Nephron (organoid): ENCODE results near the gene DNAH9.
A peak's percentile ranks its signal among the peaks of the same experiment; 100 is the strongest.

Source experiments
- H3K27ac Mint-ChIP-seq, 3 experiments: 2 replicates each; pipeline ENCODE4 v1.8.0; 2020; ENCODE audit warnings: mixed read lengths in 3 of 3, mild to moderate bottlenecking in 2 of 3, moderate library complexity in 1 of 3
- H3K27me3 Mint-ChIP-seq: 2 replicates; pipeline ENCODE4 v1.8.0; 2021; ENCODE audit warnings: low read depth, mild to moderate bottlenecking, moderate library complexity, mixed read lengths
- H3K36me3 Mint-ChIP-seq: 2 replicates; pipeline ENCODE4 v1.8.0; 2020; ENCODE audit warnings: low read depth, mixed read lengths
- H3K4me1 Mint-ChIP-seq: 2 replicates; pipeline ENCODE4 v1.8.0; 2020; ENCODE audit warnings: mixed read lengths
- H3K4me3 Mint-ChIP-seq, 3 experiments: 2 replicates each; pipeline ENCODE4 v1.8.0; 2020; ENCODE audit warnings: mild to moderate bottlenecking in 3 of 3, mixed read lengths in 3 of 3, moderate library complexity in 2 of 3
- H3K9me3 Mint-ChIP-seq: 2 replicates; pipeline ENCODE4 v1.8.0; 2020; ENCODE audit warnings: mixed read lengths
- TF ChIP-seq, protein P1 (sequence below), 3 experiments: fragments of 200-600 bp; sonication (generic); IDR thresholded peaks; one replicate each; pipeline ENCODE4 v1.5.0; 2021; ENCODE audit warnings: antibody characterized with exemption in 3 of 3; ENCODE audit not compliant: unreplicated experiment in 3 of 3

DNAH9 gene

DNA sequence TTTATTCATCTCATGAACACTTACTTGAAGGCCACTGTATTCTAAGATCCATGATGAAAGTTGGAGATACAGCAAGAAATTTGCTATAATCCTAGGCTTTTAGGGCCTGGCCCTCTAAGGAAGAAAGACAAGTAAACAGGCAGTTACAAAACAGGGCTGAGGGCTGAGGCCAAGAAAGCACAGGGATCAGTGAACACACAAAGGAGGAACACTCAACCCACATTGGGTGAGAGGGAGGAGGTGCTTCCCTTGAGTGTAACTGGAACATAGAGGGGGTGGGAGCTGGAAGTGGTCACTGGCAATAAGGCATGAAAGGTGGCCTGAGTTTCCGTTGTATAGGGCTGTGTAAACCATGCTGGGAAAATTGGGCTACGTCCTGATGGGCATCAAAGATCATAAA lies 286.8 kb downstream of the DNAH9 start:
- Mint-ChIP-seq H3K27ac (no peak overlapping the region), H3K4me1 (no peaks in the 10 kb centered on the region), H3K36me3 (no peaks in the 10 kb centered on the region), H3K9me3 (no peaks in the 10 kb centered on the region), H3K27me3 (no peaks in the 10 kb centered on the region), H3K4me3 (no peak overlapping the region)
- TF ChIP-seq, protein P1, sequence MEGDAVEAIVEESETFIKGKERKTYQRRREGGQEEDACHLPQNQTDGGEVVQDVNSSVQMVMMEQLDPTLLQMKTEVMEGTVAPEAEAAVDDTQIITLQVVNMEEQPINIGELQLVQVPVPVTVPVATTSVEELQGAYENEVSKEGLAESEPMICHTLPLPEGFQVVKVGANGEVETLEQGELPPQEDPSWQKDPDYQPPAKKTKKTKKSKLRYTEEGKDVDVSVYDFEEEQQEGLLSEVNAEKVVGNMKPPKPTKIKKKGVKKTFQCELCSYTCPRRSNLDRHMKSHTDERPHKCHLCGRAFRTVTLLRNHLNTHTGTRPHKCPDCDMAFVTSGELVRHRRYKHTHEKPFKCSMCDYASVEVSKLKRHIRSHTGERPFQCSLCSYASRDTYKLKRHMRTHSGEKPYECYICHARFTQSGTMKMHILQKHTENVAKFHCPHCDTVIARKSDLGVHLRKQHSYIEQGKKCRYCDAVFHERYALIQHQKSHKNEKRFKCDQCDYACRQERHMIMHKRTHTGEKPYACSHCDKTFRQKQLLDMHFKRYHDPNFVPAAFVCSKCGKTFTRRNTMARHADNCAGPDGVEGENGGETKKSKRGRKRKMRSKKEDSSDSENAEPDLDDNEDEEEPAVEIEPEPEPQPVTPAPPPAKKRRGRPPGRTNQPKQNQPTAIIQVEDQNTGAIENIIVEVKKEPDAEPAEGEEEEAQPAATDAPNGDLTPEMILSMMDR (IDR thresholded peaks at IDR 0.05; ENCODE audit: unreplicated experiment in 3 of 3): no peak

DNA sequence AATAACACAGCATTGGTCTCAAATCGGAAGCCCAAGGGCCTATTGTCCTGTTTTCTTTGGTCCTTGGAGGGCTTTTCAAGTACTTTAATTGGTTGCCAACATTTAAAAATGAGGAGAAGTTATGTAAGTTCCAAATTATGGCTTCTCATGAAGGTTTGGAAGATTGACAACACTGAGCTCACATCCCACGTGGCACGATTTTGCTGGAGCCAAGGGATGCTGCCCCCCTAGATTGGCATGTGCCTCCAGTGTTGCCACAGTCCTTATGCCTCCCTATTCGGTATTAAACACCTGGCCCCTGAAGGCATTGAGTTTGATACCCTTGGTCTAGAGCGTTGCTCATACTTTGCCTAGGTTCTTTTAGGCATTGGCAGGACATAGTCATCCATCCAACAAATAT lies 291.0 kb downstream of the DNAH9 start:
- no peak overlapping the region for H3K27ac Mint-ChIP-seq
- no peak overlapping the region for H3K4me3 Mint-ChIP-seq
- no peaks in the 10 kb centered on the region for H3K36me3 Mint-ChIP-seq
- H3K27me3 Mint-ChIP-seq: no peaks in the 10 kb centered on the region
- H3K4me1 Mint-ChIP-seq: no peaks in the 10 kb centered on the region
- peaks cover 2% of the 10 kb centered on the region for H3K9me3 Mint-ChIP-seq
- TF ChIP-seq, protein P1 (IDR thresholded peaks at IDR 0.05; ENCODE audit: unreplicated experiment in 3 of 3): no peak

DNA sequence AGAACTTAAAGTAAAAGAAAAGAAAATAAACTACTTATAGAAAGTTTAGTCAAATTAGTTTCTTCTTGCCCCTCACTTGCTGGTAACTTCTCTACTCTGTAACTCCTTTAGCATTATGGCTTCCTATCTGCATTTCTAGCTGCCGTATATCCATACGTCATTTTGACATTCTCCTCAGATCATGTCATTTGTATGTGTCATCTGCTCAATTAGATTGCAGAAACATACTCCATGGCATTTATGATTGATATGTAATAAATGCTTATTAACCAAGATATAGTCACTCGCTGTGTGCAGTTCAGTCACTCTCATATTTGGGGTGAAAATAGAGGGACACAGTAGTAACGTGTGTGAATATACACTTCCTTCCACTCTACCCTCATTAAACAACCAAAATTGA lies 295.6 kb downstream of the DNAH9 start:
- no peaks in the 10 kb centered on the region for H3K4me1 Mint-ChIP-seq
- TF ChIP-seq, protein P1 (IDR thresholded peaks at IDR 0.05; ENCODE audit: unreplicated experiment in 3 of 3): no peak
- H3K27ac Mint-ChIP-seq: no peak overlapping the region

DNA sequence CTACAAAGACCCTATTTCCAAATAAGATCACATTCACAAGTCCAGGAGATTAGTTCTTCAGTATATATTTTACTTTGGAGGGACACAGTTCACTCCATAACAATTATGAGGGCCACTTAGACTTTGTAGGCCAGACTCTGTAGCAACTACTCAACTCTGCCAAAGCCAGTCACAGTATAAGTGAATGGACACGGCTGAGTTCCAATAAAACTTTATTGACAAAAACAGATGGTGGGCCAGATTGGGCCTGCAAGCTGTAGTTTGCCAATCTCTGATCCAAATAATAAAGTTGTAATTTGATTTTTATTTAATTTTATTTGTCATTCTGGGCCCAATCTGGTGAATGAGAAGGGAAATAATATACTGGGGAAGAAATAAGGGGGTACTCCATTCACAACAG lies 297.9 kb downstream of the DNAH9 start:
- H3K4me1 Mint-ChIP-seq: peaks cover 19% of the 10 kb centered on the region
- TF ChIP-seq, protein P1 (IDR thresholded peaks at IDR 0.05; ENCODE audit: unreplicated experiment in 3 of 3): no peak
- no peaks in the 10 kb centered on the region for H3K36me3 Mint-ChIP-seq
- H3K27ac Mint-ChIP-seq: no peak overlapping the region
- H3K4me3 Mint-ChIP-seq: no peak overlapping the region
- peaks cover 2% of the 10 kb centered on the region for H3K9me3 Mint-ChIP-seq
- no peaks in the 10 kb centered on the region for H3K27me3 Mint-ChIP-seq

More for the DNA sequence above, 295.6 kb downstream of the DNAH9 start:
- Mint-ChIP-seq H3K36me3 (no peaks in the 10 kb centered on the region), H3K9me3 (peaks cover 2% of the 10 kb centered on the region), H3K4me3 (no peak overlapping the region), H3K27me3 (no peaks in the 10 kb centered on the region)

DNA sequence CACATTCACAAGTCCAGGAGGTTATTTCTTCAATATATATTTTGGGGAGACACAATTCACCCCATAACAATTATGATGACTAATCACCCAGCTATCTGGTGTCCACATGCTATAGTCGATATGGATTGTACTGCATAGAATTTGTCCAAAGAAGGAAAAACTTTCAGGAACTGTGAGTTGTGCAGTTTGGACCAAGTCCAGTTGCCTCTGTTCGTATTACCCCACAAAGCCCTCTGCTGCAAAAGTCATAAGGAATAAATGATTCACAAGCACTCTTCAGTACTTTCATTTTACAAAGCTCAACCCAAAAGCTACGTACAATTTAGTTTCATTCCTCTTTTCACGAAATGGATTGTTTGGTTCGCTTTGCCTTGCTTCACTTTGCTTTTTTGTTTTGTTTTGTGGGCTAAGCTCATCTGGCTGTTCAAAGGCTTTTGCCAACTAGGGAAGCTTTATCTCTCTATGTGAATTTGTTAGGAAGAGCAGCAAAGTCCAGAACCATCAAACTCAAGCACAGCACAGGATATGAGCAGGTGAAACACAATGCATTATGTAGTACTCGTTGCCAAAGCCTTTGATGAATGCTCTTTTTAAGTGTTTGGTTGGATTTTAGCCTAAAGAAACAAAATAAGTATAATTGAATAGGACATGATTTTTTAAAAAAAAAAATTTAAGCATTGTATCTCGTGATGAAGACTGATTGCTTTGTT lies 300.4 kb downstream of the DNAH9 start:
- Mint-ChIP-seq H3K9me3 (peaks cover 2% of the 10 kb centered on the region), H3K4me1 (peaks cover 19% of the 10 kb centered on the region), H3K27me3 (no peaks in the 10 kb centered on the region), H3K4me3 (no peak overlapping the region), H3K27ac (no peak overlapping the region), H3K36me3 (no peaks in the 10 kb centered on the region)
- TF ChIP-seq, protein P1 (IDR thresholded peaks at IDR 0.05; ENCODE audit: unreplicated experiment in 3 of 3): no peak

DNA sequence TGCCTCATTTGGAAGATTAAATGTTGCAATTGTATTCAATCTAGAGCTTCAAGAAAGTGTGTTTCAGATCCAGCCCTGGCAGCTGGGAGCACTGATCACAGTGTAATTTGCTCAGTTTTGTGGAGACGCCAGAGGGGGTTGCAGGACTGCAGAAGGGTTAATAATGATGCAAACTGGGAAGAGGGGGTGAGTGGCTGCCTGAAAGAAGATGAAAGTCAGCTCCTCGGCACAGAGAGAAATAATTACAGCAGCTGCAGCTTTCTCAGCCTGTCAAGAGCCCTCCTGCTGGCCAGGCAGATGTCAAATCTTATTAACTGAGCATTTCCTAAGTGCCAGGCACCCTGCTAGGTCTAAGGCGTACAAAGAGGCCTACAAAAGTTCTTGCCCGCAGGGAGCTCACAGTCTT lies 301.3 kb downstream of the DNAH9 start:
- peak overlapping the region in 1 of 3 experiments; percentile 12 for H3K4me3 Mint-ChIP-seq
- H3K27ac Mint-ChIP-seq: peak overlapping the region; percentile 82 to 87 (median 83)
- H3K9me3 Mint-ChIP-seq: no peaks in the 10 kb centered on the region
- peaks cover 19% of the 10 kb centered on the region for H3K4me1 Mint-ChIP-seq
- TF ChIP-seq, protein P1 (IDR thresholded peaks at IDR 0.05; ENCODE audit: unreplicated experiment in 3 of 3): no peak
- peaks cover under 1% of the 10 kb centered on the region for H3K27me3 Mint-ChIP-seq
- no peaks in the 10 kb centered on the region for H3K36me3 Mint-ChIP-seq
